GM12873 (cell line): ENCODE results near the gene ACACB.

Source experiments
- TF ChIP-seq, protein P1 (sequence below): IDR thresholded peaks from 2 replicates; pipeline ENCODE4 v1.5.1; 2012; ENCODE audit warnings: low read depth, mild to moderate bottlenecking, moderate library complexity, low read length, control low read depth; ENCODE audit not compliant: insufficient read depth; ENCODE audit errors: missing control alignments

ACACB gene

DNA sequence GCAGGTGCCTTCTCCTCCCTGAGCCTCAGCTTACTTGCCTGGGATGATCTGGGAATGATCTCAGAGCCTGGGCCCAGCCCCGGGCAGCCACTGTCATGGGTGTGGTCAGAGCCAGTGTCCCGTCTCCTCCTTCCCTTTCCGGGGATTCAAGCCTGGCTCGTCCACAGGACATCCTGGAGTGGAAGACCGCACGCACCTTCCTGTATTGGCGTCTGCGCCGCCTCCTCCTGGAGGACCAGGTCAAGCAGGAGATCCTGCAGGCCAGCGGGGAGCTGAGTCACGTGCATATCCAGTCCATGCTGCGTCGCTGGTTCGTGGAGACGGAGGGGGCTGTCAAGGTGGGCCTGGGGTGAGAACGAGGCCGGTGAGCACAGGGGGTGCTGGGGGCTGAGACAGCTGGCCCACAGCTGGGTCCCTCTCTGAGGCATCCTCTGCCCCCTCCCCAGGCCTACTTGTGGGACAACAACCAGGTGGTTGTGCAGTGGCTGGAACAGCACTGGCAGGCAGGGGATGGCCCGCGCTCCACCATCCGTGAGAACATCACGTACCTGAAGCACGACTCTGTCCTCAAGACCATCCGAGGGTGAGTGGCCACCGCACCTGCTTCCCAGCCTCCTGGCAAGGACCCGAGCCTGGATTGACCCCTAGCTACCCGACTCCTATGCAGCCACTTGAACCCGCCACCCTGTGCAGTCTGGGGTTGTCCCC is 148.7 kb downstream of the ACACB start:
- TF ChIP-seq, protein P1, sequence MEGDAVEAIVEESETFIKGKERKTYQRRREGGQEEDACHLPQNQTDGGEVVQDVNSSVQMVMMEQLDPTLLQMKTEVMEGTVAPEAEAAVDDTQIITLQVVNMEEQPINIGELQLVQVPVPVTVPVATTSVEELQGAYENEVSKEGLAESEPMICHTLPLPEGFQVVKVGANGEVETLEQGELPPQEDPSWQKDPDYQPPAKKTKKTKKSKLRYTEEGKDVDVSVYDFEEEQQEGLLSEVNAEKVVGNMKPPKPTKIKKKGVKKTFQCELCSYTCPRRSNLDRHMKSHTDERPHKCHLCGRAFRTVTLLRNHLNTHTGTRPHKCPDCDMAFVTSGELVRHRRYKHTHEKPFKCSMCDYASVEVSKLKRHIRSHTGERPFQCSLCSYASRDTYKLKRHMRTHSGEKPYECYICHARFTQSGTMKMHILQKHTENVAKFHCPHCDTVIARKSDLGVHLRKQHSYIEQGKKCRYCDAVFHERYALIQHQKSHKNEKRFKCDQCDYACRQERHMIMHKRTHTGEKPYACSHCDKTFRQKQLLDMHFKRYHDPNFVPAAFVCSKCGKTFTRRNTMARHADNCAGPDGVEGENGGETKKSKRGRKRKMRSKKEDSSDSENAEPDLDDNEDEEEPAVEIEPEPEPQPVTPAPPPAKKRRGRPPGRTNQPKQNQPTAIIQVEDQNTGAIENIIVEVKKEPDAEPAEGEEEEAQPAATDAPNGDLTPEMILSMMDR = no peak

GRCh38 chr12:109266106-109266879 is 149.9 kb downstream of the ACACB start:
- TF ChIP-seq, protein P1 = no peak

DNA sequence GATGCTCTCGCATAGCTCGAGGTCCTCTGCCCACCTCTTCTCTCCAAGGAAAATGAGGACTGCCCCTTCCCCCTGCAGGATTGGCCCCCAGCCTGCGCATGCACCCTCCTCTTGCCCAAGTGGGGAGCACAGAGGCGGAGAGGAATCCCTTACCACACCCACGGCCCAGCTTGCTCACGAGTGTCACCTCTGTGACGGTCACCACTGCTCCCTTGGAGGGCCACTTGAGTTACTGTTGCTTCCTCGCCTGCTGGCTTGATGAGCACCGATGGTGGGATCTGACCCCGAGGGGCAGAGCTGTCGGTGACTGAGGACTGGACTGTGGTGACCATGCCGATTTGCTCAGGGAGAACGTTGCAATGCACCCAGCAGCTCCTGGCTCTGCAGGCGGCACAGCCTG is 151.0 kb downstream of the ACACB start:
- TF ChIP-seq, protein P1 = no peak

DNA sequence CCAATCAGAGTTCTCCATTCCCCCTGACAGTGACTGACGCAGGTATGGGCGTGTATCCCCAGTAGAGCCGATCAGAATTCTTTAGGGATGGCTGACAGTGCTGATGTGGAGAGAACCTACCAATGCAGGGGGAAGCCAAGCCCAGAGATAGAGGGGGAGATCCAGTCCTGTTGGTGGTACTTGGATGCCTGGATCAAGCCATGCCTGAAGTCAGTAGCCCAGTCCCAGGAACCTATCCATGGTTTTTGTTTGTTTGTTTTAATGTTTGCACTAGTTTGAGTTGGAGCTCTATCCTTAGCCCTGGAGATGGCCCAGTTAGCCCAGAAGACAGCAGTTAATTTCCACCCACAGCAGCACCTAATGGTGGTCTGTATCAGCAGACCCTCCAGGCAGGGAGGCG is 152.5 kb downstream of the ACACB start:
- TF ChIP-seq, protein P1 = no peak

DNA sequence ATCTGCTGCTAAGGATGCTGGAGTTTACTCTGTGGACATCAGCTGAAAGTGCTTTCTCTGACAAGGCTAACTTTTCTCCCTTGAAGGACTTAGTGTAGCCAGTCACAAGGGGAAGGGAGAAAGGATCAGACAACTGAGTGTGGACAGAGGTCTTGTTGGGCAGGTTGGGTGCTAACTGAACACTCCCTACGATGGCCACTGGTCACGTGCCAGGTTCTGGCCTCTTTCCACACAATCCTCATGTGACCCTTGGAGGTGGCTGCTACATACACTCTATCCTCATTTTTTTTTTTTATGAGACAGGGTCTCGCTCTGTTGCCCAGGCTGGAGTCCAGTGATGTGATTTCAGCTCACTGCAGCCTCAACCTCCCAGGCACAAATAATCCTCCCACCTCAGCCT is 153.0 kb downstream of the ACACB start:
- TF ChIP-seq, protein P1 = no peak

DNA sequence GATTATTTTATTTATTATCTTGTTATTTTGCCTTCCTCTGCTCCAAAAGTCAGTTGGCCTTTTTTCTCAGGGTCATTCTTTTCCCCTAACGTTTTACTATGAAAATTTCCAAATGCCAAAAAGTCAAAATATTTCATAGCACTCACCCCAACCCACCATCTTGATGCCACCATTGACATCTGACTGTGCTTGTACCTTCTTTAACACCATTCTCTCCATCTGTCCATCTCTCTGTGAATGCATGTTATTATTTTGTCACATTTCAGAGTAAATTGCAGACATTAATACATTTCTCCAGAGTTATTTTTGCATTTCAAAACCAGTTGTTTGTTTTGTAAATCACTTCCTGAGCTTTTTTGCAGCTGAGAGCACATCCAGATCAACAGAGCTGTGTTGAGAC is 154.1 kb downstream of the ACACB start:
- TF ChIP-seq, protein P1 = no peak

GRCh38 chr12:109271418-109271817 is 155.0 kb downstream of the ACACB start:
- TF ChIP-seq, protein P1 = no peak
